ENCODE measurements around the gene KIF1A.
"Not testable (repeated sequence)": the region's sequence is repeated elsewhere in the genome, so short reads cannot be mapped to it uniquely, and the experiment has no call there.

KIF1A gene

DNA sequence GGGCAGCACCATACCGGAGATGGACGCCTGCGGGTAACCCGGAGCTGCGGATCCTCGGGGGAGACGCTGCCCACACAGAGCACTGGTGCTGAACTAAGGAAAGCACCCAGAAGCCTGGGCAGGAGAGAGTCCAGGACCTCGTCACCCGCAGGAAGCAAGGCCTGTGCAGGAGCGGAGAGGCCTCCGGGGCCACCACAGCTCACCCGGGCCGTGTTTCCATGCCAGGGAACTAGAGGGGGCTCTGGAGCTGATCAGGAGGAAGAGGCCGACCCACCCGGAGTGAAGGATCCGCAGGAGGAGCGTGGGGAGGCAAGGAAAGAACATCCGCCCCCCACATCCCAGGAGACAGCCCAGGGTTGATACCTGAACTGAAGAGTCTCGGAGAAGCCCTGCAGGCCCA is 141.1 kb downstream of the KIF1A start:
- not testable (repeated sequence) for FAIRE-seq

GRCh38 chr2:240678043-240678442 is 142.0 kb downstream of the KIF1A start:
- not testable (repeated sequence) for FAIRE-seq

DNA sequence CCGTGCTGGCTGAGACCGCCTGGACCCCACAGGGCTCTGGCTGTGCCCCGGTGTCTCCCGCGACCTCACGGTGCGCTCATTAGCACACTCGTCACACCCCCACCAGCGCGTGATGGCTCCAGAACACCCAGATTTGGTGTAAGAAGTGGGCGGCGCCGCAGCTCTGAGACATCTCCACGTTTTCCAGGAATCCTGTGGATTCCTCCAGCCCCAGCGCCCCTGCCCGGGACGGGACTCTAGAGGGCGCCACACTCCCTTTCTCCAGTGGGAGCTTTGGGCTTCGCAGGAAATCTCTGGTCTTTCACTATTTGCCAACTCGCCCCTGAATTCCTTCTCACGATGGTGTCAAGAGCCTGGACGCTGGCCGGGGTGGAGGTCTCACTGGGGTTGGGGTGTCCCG is 144.7 kb downstream of the KIF1A start:
- FAIRE-seq, result not testable (repeated sequence)

DNA sequence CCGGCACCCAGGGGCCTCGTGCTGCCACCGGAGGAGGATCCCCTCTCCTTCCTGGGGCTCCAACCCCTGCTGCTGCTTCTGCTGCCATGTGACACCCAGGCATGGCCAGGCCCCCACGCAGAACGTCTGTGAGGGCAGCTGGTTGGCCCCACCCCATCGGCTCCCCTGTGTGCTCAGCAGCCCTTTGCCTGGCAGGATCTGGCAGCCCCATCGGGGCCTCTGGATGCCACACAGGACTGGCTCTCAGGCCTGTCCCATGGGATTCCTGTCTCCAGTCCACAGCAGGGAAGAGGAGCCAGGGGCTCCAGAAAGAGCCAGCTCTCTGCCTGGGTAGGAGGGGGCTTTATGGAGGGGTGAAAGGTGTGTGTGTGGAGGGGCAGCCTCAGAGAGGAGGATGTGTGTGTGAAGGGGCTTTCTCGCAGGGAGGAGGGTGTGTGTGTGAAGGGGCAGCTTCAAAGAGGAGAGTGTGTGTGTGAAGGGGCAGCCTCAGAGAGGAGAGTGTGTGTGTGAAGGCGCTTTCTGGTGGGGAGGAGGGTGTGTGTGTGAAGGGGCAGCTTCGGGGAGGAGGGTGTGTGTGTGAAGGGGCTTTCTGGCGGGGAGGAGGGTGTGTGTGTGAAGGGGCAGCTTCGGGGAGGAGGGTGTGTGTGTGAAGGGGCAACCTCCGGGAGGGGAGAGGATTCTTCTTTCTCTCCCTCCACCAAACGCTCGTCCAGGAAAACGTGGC is 145.4 kb downstream of the KIF1A start:
- not testable (repeated sequence) for FAIRE-seq

DNA sequence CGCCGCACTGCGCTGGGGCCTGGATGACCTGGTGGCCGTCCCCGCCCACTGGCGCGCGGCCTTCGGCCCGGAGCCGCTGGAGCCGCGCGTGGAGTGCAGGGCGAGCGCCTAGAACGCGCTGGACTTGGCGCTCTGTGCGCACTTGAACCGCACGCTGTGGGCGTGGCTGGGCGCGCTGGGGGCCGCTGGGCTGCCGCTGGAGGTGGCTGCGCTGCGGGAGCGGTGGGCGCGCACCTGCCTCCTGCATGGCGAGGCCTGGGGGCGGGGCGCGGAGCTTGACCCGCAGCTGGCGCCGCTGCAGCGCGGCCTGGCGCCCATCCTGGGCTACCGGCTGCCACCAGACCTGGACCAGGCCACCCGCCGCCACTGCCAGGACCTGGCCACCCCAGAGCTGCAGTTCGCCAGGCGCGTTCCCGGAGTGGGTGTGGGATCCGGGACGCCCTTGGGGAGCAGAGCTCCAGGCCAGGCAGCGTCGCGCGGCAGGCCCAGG is 147.3 kb downstream of the KIF1A start:
- FAIRE-seq, result no peak

DNA sequence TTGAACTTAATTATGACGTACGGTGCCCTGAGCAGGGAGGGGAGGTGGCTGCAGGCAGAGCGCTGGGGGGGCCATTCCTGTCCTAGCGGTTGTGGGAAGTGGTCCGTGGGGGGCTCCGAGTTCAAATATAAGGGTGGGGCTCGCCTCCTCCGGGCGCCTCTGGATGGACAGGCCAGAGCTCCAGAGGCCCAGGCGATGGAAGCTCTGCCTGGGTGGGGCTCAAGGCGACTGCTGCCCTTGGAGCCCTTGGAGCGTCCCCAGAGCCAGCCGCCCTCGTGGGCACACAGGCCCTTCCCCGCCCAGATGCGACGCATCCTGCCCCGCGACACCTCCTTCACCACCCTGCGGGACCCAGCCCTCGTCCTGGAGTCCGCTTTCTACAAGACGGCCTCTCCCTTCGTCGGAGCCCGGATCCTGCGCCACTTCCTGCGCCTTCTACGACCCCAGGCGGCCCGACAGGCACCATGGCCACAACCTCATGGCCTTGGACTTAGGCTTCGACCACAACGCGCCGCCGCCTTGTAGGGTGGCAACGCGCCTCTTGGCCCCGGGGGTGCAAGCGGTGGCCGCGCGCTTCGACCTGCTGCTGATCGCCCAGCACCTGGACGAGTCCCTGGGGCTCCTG is 147.8 kb downstream of the KIF1A start:
- no peak for FAIRE-seq

DNA sequence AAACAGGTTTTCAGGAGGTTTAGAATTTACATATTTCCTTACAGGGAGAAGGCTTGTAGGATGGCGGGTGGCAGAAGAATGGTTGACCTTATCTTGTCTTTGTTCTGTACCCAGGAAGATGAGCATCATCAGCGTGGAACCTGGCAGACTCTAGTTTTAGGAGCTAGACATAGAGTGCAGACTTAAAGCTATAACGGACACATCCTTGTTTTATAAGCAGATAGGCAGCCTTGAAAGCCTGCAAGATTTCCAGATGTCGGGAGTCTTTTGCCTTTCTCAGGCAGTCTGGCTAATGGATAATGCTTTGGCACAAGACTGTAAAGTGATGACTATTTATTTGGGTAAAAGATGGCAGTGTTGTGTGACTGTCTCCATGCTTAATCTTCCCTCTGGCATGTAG is 149.1 kb downstream of the KIF1A start:
- no peak for FAIRE-seq

- FAIRE-seq, result no peak
Observed at GRCh38 chr2:240670402-240670801, 149.6 kb downstream of the KIF1A start.

- FAIRE-seq, result no peak
Observed at GRCh38 chr2:240664622-240665021, 155.4 kb downstream of the KIF1A start.
